Heart left ventricle (tissue), 13 donors: ENCODE measurements around the gene ADGRL3.

Experiments used
- POLR2A ChIP-seq, 2 donors: fragments of 450-650 bp; IDR thresholded peaks; one replicate each; pipeline ENCODE4 v1.6.1; 2017; ENCODE audit warnings: antibody characterized with exemption in 2 of 2, mild to moderate bottlenecking in 2 of 2, moderate library complexity in 2 of 2
- TF ChIP-seq, protein P1 (sequence below), 12 donors: fragments of 200-600 bp; sonication (generic) in 4 of 12; IDR thresholded peaks; one replicate each; pipeline versions ENCODE4 v1.5.0 to v1.8.0; 2018 to 2022; ENCODE audit warnings: antibody characterized with exemption in 12 of 12, mild to moderate bottlenecking in 5 of 12
- donor health status: ischemic (EF 13 %, LVEDD 7.1; RV severe dilation, severe dysfunction).
- donor health status: DM: no; HTN: yes; CAD: no.
- donor health status: DM: no; HTN: no; CAD: no.
- donor health status: ischemic (EF 25% LVEDD 6.9; RV normal size, moderate dysfunction).
- donor health status: ischemic (EF 25% LVEDD 5.7; RV mildly dilated, moderate dysfunction).
- donor health status: ischemic (EF 35%, LVEDD 5.7; RV mildly dilated, moderate dysfunction).
- donor health status: nonischemic (EF 11% LVEDD 7.7; RV severe dilation, severe dysfunction).
- donor health status: DM: yes; HTN: yes; CAD: no.
- donor health status: PGD.
- donor health status: ischemic (EF 29% LVEDD 5.4; RV normal size, mild dysfunction).
- donor health status: nonischemic (EF 23%, LVEDD 6.1; RV moderate dilation, normal function).

DNA sequence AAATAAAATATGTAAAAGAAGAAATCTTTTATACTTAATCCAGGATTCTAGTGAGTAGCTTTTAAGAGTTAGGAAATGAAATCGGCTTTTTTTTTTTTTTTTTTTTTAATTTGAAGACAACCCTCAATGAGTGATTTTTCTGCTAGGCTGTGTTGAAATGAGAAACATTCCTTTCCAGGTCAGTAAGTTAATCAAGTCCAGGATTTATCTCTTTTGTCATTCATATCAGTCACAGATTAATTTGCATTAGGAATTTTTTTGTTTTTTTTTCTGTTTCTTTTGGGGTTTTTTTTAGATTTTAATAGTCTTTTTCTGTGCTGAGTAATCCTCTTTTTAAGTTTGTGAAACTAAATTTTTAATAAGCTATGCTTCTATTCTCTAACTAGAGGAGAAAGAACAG is 448.1 kb downstream of the ADGRL3 start:
- TF ChIP-seq, protein P1, sequence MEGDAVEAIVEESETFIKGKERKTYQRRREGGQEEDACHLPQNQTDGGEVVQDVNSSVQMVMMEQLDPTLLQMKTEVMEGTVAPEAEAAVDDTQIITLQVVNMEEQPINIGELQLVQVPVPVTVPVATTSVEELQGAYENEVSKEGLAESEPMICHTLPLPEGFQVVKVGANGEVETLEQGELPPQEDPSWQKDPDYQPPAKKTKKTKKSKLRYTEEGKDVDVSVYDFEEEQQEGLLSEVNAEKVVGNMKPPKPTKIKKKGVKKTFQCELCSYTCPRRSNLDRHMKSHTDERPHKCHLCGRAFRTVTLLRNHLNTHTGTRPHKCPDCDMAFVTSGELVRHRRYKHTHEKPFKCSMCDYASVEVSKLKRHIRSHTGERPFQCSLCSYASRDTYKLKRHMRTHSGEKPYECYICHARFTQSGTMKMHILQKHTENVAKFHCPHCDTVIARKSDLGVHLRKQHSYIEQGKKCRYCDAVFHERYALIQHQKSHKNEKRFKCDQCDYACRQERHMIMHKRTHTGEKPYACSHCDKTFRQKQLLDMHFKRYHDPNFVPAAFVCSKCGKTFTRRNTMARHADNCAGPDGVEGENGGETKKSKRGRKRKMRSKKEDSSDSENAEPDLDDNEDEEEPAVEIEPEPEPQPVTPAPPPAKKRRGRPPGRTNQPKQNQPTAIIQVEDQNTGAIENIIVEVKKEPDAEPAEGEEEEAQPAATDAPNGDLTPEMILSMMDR (IDR thresholded peaks at IDR 0.05) = no peak
- TF ChIP-seq POLR2A (IDR thresholded peaks at IDR 0.05) = no peak
